GM10266 (cell line): Measurements from ENCODE around the gene APP.

Experiments used
- DNase-seq: peaks from one replicate; pipeline ENCODE4 v3.0.0; 2012; ENCODE audit errors: extremely low spot score
- TF ChIP-seq, protein P1 (sequence below): IDR thresholded peaks from 2 replicates; pipeline ENCODE4 v1.5.1; 2012; ENCODE audit warnings: mild to moderate bottlenecking, low read depth; ENCODE audit not compliant: control insufficient read depth, insufficient read depth; ENCODE audit errors: missing control alignments

APP gene

DNA sequence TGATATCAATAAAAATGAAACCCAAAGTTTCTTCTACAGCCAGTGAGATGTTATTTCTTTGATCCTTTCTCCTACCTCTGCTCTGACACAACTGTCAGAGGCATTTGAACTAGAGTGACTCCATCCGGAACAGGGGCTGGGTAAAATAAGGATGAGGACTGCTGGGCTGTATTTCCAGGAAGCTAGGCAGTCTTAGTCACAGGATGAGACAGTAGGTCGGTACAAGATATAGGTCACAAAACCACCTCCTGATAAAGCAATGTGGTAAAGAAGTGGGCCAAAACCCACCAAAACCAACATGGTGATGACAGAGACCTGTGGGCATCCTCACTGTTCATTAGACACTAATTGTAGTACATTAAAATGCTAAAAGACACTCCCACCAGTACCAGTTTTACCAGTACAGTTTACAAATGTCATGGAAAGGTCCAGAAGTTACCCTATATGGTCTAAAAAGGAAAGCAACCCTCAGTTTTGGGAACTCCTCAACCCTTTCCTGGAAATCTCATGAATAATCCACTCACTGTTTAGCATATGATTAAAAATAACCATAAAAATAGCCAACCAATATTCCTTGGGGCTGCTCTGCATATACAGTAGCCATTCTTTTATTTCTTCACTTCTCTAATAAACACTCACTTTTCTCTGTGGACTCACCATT is 339.1 kb downstream of the APP start:
- no peak for DNase-seq
- TF ChIP-seq, protein P1, sequence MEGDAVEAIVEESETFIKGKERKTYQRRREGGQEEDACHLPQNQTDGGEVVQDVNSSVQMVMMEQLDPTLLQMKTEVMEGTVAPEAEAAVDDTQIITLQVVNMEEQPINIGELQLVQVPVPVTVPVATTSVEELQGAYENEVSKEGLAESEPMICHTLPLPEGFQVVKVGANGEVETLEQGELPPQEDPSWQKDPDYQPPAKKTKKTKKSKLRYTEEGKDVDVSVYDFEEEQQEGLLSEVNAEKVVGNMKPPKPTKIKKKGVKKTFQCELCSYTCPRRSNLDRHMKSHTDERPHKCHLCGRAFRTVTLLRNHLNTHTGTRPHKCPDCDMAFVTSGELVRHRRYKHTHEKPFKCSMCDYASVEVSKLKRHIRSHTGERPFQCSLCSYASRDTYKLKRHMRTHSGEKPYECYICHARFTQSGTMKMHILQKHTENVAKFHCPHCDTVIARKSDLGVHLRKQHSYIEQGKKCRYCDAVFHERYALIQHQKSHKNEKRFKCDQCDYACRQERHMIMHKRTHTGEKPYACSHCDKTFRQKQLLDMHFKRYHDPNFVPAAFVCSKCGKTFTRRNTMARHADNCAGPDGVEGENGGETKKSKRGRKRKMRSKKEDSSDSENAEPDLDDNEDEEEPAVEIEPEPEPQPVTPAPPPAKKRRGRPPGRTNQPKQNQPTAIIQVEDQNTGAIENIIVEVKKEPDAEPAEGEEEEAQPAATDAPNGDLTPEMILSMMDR = no peak
